Effector memory CD4-positive, alpha-beta T cell (primary cell): ENCODE data around the gene LINC00237.

ENCODE experiments used
- DNase-seq, 3 donors: peaks; one replicate each; pipeline ENCODE4 v3.0.0-alpha.2; 2020
- H3K27ac ChIP-seq: 2 replicates; pipeline ENCODE4 v1.7.0; 2013; ENCODE audit warnings: mild to moderate bottlenecking, low read length, moderate library complexity; ENCODE audit not compliant: insufficient read depth, poor library complexity, severe bottlenecking
- H3K27me3 ChIP-seq: replicated peaks from 2 replicates; pipeline ENCODE4 v1.7.0; 2013; ENCODE audit warnings: mild to moderate bottlenecking, low read length; ENCODE audit not compliant: insufficient read depth, control insufficient read depth, poor library complexity, severe bottlenecking
- H3K36me3 ChIP-seq: 2 replicates; pipeline ENCODE4 v1.7.0; 2013; ENCODE audit warnings: mild to moderate bottlenecking, low read length, moderate library complexity; ENCODE audit not compliant: control insufficient read depth, insufficient read depth
- H3K4me1 ChIP-seq: 2 replicates; pipeline ENCODE4 v1.7.0; 2013; ENCODE audit warnings: low read length, mild to moderate bottlenecking; ENCODE audit not compliant: control insufficient read depth, insufficient read depth, poor library complexity, severe bottlenecking
- H3K4me3 ChIP-seq: 2 replicates; pipeline ENCODE4 v1.7.0; 2013; ENCODE audit warnings: low read length, low read depth, mild to moderate bottlenecking; ENCODE audit not compliant: insufficient read depth, poor library complexity, severe bottlenecking
- H3K9me3 ChIP-seq: 2 replicates; pipeline ENCODE4 v1.7.0; 2013; ENCODE audit warnings: mild to moderate bottlenecking, low read length, moderate library complexity; ENCODE audit not compliant: control insufficient read depth

Gene LINC00237

DNA sequence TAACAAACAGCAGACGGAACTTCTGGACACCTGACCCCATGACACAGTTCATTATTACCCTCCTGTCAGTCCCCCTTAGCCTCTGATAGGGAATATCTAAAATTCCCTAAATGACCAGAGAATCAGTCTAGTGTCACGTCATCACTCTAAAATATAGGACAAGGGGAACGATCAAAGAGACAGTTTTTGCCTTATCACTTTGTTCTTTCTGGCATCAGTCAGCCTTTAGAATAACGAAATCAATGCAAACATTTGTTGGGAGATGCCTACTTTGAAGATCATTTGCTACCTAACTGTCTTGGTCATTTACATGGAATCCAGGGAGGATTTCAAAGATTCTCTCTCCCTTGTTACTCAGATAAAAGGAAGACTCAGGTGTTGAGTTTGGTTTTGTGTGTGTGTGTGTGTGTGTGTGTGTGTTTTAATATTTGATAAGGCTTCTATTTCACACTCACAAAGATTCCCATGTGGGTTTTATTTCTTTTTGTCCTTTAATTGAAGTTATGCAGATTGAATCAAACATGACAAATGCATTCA lies 28.3 kb downstream of the LINC00237 start:
- DNase-seq, result no peak
- H3K27me3 ChIP-seq, result no peaks in the 10 kb centered on the region
- no peaks in the 10 kb centered on the region for H3K4me1 ChIP-seq
- no peak overlapping the region for H3K27ac ChIP-seq
- no peak overlapping the region for H3K4me3 ChIP-seq
- H3K9me3 ChIP-seq, result no peaks in the 10 kb centered on the region
- H3K36me3 ChIP-seq, result no peaks in the 10 kb centered on the region

DNA sequence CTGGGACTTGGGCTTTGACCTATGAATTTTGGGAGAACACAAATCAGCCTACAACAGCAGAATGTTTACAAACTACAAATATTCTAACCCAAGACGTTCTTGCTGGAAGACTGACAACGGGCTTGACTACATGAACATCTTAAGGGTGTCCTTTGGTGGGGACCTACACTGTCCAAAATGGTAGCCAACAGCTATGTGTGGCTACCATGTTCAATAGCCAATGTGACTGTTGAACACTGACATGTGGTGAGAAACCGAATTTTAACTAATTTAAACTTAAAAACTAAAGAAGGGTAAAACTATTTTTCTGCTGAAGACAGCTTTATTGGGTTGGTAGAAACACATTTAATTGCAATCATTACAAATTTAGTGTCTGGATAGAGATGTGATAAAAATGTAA lies 30.1 kb downstream of the LINC00237 start:
- no peak for DNase-seq
- Histone ChIP-seq H3K4me1 (no peaks in the 10 kb centered on the region), H3K4me3 (no peak overlapping the region), H3K36me3 (no peaks in the 10 kb centered on the region), H3K9me3 (no peaks in the 10 kb centered on the region), H3K27me3 (peaks cover under 1% of the 10 kb centered on the region), H3K27ac (no peak overlapping the region)

DNA sequence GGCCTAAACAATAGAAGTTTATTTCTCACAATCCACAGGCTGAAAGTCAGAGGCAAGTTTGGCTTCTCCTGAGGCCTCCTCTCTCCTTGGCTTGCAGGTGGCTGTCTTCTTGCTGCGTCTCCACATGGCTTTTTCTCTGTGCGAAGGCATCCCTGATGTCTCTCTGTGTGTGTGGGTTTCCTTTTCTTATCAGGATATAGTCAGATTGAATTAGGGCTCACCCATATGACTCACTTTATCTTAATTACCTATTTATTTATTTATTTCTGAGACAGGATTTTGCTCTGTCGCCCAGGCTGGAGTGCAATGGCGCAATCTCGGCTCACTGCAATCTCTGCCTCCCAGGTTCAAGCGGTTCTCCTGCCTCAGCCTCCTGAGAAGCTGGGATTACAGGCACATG lies 30.7 kb downstream of the LINC00237 start:
- H3K27me3 ChIP-seq, result peaks cover 3% of the 10 kb centered on the region
- no peak overlapping the region for H3K27ac ChIP-seq
- no peaks in the 10 kb centered on the region for H3K4me1 ChIP-seq
- no peak for DNase-seq
- no peak overlapping the region for H3K4me3 ChIP-seq
- H3K36me3 ChIP-seq, result no peaks in the 10 kb centered on the region
- no peaks in the 10 kb centered on the region for H3K9me3 ChIP-seq

DNA sequence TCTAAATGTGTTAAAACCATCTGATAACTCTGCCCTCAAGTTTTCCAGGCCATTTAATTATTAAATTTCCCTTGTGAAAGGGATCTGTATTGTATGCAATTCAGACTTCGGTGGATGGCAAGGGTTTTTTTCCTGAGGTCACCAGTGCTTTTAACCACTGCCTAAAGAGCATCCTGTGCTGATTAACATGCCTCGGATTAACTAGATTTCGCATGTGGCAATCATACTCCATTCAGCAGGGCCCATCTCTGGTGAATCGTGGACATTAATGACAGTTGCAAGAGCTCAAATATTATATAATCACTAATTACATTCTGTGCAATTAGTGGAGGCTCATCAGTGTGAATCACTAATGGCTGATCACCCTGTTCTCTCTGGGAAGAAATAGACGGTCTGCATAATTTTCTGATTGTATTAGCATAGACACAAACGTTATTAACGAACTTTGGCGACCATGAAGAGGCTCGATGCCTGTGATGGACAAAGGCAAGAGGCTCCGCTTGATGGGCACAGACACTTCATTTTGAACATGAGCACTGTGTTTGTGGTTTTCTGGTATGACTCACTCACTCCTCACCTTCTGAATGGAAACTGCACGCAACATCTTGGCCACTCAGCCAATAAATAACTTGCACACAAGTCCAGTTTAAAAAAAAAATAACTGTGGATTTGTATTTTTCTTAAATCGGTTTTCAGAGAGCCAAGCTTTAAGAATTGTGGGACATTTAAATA lies 31.4 kb downstream of the LINC00237 start:
- H3K9me3 ChIP-seq, result no peaks in the 10 kb centered on the region
- no peak overlapping the region for H3K4me3 ChIP-seq
- H3K27ac ChIP-seq, result no peak overlapping the region
- DNase-seq, result no peak
- H3K27me3 ChIP-seq, result peaks cover 3% of the 10 kb centered on the region
- no peaks in the 10 kb centered on the region for H3K4me1 ChIP-seq
- H3K36me3 ChIP-seq, result no peaks in the 10 kb centered on the region

DNA sequence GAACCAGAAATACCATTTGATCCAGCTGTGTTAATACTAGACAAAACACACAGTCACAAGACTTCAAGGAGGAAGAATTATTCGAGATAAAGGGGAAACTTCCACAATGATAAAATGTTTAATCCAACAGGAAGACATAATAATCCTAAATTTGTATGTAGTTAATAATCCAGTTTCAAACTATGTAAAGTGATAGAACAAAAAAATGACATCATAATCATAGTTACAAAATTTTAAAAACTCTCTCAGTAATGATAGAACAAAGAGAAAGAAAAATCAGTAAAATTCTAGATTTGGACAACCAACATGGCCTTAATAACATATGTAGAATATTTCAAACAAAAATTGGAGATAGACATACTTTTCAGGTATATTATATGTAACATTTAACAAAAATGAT lies 38.9 kb downstream of the LINC00237 start:
- H3K4me1 ChIP-seq, result no peaks in the 10 kb centered on the region
- no peak overlapping the region for H3K27ac ChIP-seq
- DNase-seq, result no peak
- no peak overlapping the region for H3K4me3 ChIP-seq
- peaks cover 3% of the 10 kb centered on the region for H3K27me3 ChIP-seq
- no peaks in the 10 kb centered on the region for H3K36me3 ChIP-seq
- no peaks in the 10 kb centered on the region for H3K9me3 ChIP-seq

DNA sequence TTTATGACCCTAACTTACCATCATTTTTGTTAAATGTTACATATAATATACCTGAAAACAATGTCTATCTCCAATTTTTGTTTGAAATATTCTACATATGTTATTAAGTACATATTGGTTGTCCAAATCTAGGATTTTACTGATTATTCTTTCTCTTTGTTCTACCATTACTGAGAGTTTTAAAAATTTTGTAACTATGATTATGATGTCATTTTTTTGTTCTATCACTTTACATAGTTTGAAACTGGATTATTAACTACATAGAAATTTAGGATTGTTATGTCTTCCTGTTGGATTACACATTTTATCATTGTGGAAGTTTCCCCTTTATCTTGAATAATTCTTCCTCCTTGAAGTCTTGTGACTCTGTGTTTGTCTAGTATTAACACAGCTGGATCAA lies 41.2 kb downstream of the LINC00237 start:
- no peak for DNase-seq
- H3K27ac ChIP-seq, result no peak overlapping the region
- no peaks in the 10 kb centered on the region for H3K36me3 ChIP-seq
- H3K27me3 ChIP-seq, result no peaks in the 10 kb centered on the region
- H3K4me1 ChIP-seq, result no peaks in the 10 kb centered on the region
- no peaks in the 10 kb centered on the region for H3K9me3 ChIP-seq
- no peak overlapping the region for H3K4me3 ChIP-seq

DNA sequence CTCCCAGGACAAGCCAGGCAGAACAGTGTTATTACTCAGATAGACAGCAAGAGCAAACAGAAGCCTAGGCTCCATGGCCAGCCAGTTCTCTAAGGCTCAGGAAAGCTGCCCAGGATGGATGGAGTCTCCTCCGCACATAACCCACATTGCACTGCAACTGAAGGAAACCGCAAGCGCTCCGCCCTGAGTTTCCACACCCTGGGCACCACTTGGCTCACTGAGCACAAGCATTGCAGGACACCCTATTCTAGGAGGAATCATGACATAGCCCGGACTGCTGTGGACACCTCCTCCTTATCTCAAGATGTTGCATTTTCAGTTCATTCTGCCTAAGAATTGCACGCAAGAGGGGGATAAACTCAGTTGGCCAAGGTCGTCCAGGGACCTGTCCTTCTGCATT lies 42.9 kb downstream of the LINC00237 start:
- peaks cover 4% of the 10 kb centered on the region for H3K27me3 ChIP-seq
- H3K4me3 ChIP-seq, result no peak overlapping the region
- no peak overlapping the region for H3K27ac ChIP-seq
- no peaks in the 10 kb centered on the region for H3K36me3 ChIP-seq
- H3K4me1 ChIP-seq, result no peaks in the 10 kb centered on the region
- DNase-seq, result no peak
- no peaks in the 10 kb centered on the region for H3K9me3 ChIP-seq

DNA sequence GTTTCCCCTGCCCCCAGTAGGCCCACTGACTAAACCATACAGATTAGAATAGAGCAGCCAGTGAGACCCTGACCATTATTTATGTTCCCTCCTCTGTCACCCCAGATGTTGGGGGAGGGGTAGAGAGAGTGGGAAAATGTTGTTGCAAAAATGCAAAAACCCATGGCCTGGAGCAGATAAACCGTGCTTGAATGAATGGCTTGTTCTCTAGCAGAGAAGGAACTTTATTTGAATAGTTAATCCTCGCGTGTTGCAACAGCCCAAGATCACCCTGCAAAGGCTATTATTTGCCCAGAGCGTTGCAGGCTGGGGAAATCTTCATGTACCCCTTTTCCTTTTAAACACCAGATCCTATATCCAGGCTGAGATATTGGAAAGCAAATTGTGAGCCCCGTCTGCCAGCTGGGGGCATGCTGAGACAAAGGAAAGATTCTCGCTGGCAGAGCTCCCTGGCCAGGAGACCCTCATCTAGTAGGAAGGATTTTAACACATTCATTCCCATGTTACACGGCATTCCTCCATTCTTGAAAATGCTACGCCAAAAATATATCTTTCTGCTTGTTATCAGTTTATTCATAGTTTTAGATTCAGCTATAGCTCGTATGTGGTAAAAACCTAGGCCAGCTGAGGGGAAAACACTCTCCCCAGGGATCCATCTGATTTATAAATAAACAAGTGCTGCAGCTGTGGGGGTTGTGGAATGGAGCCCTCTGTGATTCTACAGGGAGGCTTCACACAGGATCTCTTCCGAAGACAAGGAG lies 53.0 kb downstream of the LINC00237 start:
- Histone ChIP-seq H3K4me3 (no peak overlapping the region), H3K4me1 (no peaks in the 10 kb centered on the region), H3K27me3 (no peaks in the 10 kb centered on the region), H3K36me3 (no peaks in the 10 kb centered on the region), H3K9me3 (no peaks in the 10 kb centered on the region), H3K27ac (no peak overlapping the region)
- DNase-seq, result no peak

DNA sequence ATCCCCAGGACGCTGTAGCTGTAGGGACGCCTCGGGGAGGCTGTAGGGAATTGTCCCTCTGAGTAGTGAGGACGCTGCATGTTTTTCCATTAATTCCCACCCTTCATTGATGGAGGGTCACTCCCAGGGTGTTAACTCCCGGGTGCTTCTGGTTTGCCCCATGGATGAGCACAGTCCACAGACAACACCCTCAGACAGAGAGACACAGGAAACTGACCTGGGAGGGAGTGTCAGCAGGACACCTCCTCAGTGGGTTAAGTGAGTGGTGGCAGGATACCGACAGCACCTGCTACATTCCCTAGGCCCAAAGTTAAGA lies 53.5 kb downstream of the LINC00237 start:
- Histone ChIP-seq H3K27me3 (no peaks in the 10 kb centered on the region), H3K4me1 (no peaks in the 10 kb centered on the region), H3K27ac (no peak overlapping the region), H3K9me3 (no peaks in the 10 kb centered on the region), H3K4me3 (no peak overlapping the region), H3K36me3 (no peaks in the 10 kb centered on the region)
- no peak for DNase-seq

DNA sequence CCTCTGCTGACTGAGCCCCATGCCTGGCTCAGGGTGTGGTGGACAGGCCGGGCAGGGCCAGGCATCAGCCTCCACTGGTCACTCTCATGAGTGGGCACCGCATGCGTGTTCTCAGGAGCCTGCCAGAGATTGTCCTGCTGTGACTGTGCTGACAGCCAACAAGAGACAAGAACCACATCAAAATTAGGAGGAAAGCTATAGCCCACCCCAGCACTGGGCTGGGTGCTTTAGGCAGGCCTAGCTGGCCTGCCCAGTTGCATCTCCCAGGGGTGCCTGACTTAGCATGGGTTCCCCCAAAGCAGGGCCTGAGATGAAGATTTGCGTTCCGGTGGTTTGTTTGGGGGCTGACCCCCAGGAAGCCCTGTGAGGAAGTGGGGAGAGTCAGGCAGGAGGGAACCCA lies 53.9 kb downstream of the LINC00237 start:
- Histone ChIP-seq H3K9me3 (no peaks in the 10 kb centered on the region), H3K27ac (no peak overlapping the region), H3K4me3 (no peak overlapping the region), H3K27me3 (no peaks in the 10 kb centered on the region), H3K36me3 (no peaks in the 10 kb centered on the region), H3K4me1 (no peaks in the 10 kb centered on the region)
- no peak for DNase-seq
